ENCODE measurements around the gene TMEM80.

GRCh38 chr11:692824-693414 lies 2.7 kb upstream of the TMEM80 start:
- TF ChIP-seq CTCF (IDR thresholded peaks at IDR 0.05), result no peak
- no peak for TF ChIP-seq POLR2AphosphoS5 (IDR thresholded peaks at IDR 0.05; ENCODE audit: low read depth, low read length)
- no peak for TF ChIP-seq REST (IDR thresholded peaks at IDR 0.05; ENCODE audit: insufficient read depth in 1 of 2, low read depth in 2 of 2, low read length in 1 of 2)
